Endothelial cell of umbilical vein (primary cell): ENCODE measurements around the gene EDARADD. TPM values are rescaled to one million over a fixed set of nuclear protein-coding genes. Genes with fewer than 3 reads are reported as not detected.

ENCODE experiments used
- BruUV-seq: library from RNA; stranded (reverse); fragments of 400-500 nt; replicated peaks from 2 replicates; lab custom pipeline; 2021; lab: Mats Ljungman, UMichigan
- CTCF ChIA-PET: fragments of 300-600, 350-600 bp; sonication (Branson Sonifier 250); formaldehyde crosslinking; loops from one replicate; lab custom pipeline; 2021; ENCODE audit warnings: antibody characterized with exemption, inconsistent platforms; lab: Charles Lee
- POLR2A ChIA-PET: fragments of 300-600, 350-600 bp; sonication (Branson Sonifier 250); formaldehyde crosslinking; loops from one replicate; lab custom pipeline; 2021; ENCODE audit warnings: antibody characterized with exemption, inconsistent platforms; lab: Charles Lee
- DNase-seq: peaks from one replicate; pipeline ENCODE4 v3.0.0-alpha.2; 2011; ENCODE audit warnings: low read depth, low spot score
- FAIRE-seq: peaks from 2 replicates; lab custom pipeline; 2011; peaks lifted over from hg19 to GRCh38; lab: Jason Lieb, UNC
- H2AFZ ChIP-seq: 2 replicates; pipeline ENCODE4 v1.6.0; 2012; ENCODE audit warnings: low read depth, low read length, control low read depth, inconsistent platforms
- H3K27ac ChIP-seq: 2 replicates; pipeline ENCODE4 v1.5.1; 2011; ENCODE audit warnings: low read depth, mild to moderate bottlenecking, control low read depth, low read length, moderate library complexity; ENCODE audit not compliant: insufficient read depth
- H3K27me3 ChIP-seq, 2 experiments: 2 replicates each; pipeline versions ENCODE4 v1.6.0 to v1.6.1; 2011; ENCODE audit warnings: low read length in 2 of 2, mixed read lengths in 1 of 2; ENCODE audit not compliant: control insufficient read depth in 2 of 2, insufficient read depth in 2 of 2
- H3K36me3 ChIP-seq, 2 experiments: 2 replicates in 1 of 2; 3 replicates in 1 of 2; pipeline ENCODE4 v1.5.1; 2011; ENCODE audit warnings: low read length in 2 of 2, mild to moderate bottlenecking in 1 of 2, moderate library complexity in 1 of 2; ENCODE audit not compliant: control insufficient read depth in 2 of 2, insufficient read depth in 2 of 2; ENCODE audit errors: extremely low read depth in 1 of 2
- H3K4me1 ChIP-seq: 3 replicates; pipeline ENCODE4 v1.5.1; 2011; ENCODE audit warnings: mild to moderate bottlenecking, low read length; ENCODE audit not compliant: control insufficient read depth, insufficient read depth; ENCODE audit errors: extremely low read depth
- H3K4me2 ChIP-seq: 2 replicates; pipeline ENCODE4 v1.6.1; 2011; ENCODE audit warnings: low read length, control low read depth, mixed read lengths; ENCODE audit not compliant: insufficient read depth
- H3K4me3 ChIP-seq, 3 experiments: fragments of 200-600 bp in 1 of 3; sonication (generic), shearing (Covaris generic) in 1 of 3; replicated peaks in 1 of 3; 2 replicates each; pipeline ENCODE4 v1.5.1; 2011 to 2016; ENCODE audit warnings: control low read depth in 3 of 3, low read length in 3 of 3, mild to moderate bottlenecking in 2 of 3, inconsistent platforms in 1 of 3, low read depth in 1 of 3, moderate library complexity in 1 of 3; ENCODE audit not compliant: insufficient read depth in 1 of 3
- H3K79me2 ChIP-seq: 2 replicates; pipeline ENCODE4 v1.6.0; 2012; ENCODE audit warnings: low read length, inconsistent platforms; ENCODE audit not compliant: control insufficient read depth, insufficient read depth
- H3K9ac ChIP-seq: replicated peaks from 2 replicates; pipeline ENCODE3; 2011; ENCODE audit warnings: low read length, control low read depth; ENCODE audit not compliant: insufficient read depth; ENCODE audit errors: extremely low read depth
- H3K9me1 ChIP-seq: replicated peaks from 3 replicates; pipeline ENCODE4 v1.6.0; 2011; ENCODE audit warnings: mild to moderate bottlenecking, low read length; ENCODE audit not compliant: control insufficient read depth, insufficient read depth; ENCODE audit errors: extremely low read depth
- H3K9me3 ChIP-seq: replicated peaks from 2 replicates; pipeline ENCODE4 v1.5.1; 2012; ENCODE audit warnings: low read length, inconsistent platforms; ENCODE audit not compliant: control insufficient read depth, insufficient read depth
- H4K20me1 ChIP-seq: replicated peaks from 2 replicates; pipeline ENCODE3; 2011; ENCODE audit warnings: mild to moderate bottlenecking, low read length; ENCODE audit not compliant: control insufficient read depth, insufficient read depth; ENCODE audit errors: extremely low read depth
- CTCF ChIP-seq, 2 donors: IDR thresholded peaks; 1 replicate in 1 of 2; 2 replicates in 1 of 2; pipeline ENCODE4 v1.5.1; 2011; ENCODE audit warnings: low read length in 2 of 2, mild to moderate bottlenecking in 2 of 2, moderate library complexity in 2 of 2, control low read depth in 1 of 2, inconsistent platforms in 1 of 2, low read depth in 1 of 2; ENCODE audit not compliant: insufficient read depth in 1 of 2; ENCODE audit errors: extremely low read depth in 1 of 2
- EZH2 ChIP-seq: IDR thresholded peaks from 2 replicates; pipeline ENCODE4 v1.6.1; 2012; ENCODE audit warnings: borderline replicate concordance, low read depth, mild to moderate bottlenecking, moderate library complexity, low read length, inconsistent platforms; ENCODE audit not compliant: severe bottlenecking
- FOS ChIP-seq: IDR thresholded peaks from 2 replicates; pipeline ENCODE4 v1.6.1; 2011; ENCODE audit warnings: mild to moderate bottlenecking, low read length, moderate library complexity, borderline replicate concordance; ENCODE audit not compliant: insufficient read depth
- GATA2 ChIP-seq: IDR thresholded peaks from 2 replicates; pipeline ENCODE4 v1.7.0; 2011; ENCODE audit warnings: low read depth, mild to moderate bottlenecking, moderate library complexity, mixed read lengths, low read length; ENCODE audit not compliant: insufficient read length, insufficient read depth
- JUN ChIP-seq: IDR thresholded peaks from 2 replicates; pipeline ENCODE4 v1.6.1; 2011; ENCODE audit warnings: borderline replicate concordance, low read depth; ENCODE audit not compliant: insufficient read length, insufficient read depth
- MAX ChIP-seq: IDR thresholded peaks from 2 replicates; pipeline ENCODE4 v1.6.1; 2011; ENCODE audit not compliant: insufficient read depth, insufficient read length
- MYC ChIP-seq: IDR thresholded peaks from one replicate; pipeline ENCODE4 v1.6.1; 2011; ENCODE audit warnings: mild to moderate bottlenecking, low read depth, low read length
- POLR2A ChIP-seq: IDR thresholded peaks from 2 replicates; pipeline ENCODE4 v1.6.1; 2012; ENCODE audit warnings: low read depth, mild to moderate bottlenecking, control low read depth, low read length
- POLR2AphosphoS5 ChIP-seq: IDR thresholded peaks from 2 replicates; pipeline ENCODE4 v1.6.1; 2012; ENCODE audit warnings: low read depth, mild to moderate bottlenecking, control low read depth, low read length, moderate library complexity; ENCODE audit not compliant: insufficient read depth
- dilution Hi-C: fragments of 300-500 bp; cut with MboI; formaldehyde crosslinking; loops from one replicate; pipeline ENCODE4 v1.15.0; 2019; ENCODE audit warnings: low sequenced_read_pairs; ENCODE audit not compliant: extremely low pct_ligation_motif_present
- intact Hi-C: fragments of 100-400 bp; cut with micrococcal nuclease; formaldehyde crosslinking; loops from one replicate; pipeline ENCODE4 v1.10.0; 2022
- polyA plus RNA-seq, 4 experiments: library from polyadenylated mRNA; depleted of rRNA in 3 of 4; stranded (reverse) in 3 of 4; unstranded in 1 of 4; fragments of >200 nt; gene quantifications; 2 replicates each; pipeline versions ENCODE4 v1.2.1 to v1.2.3, GENCODE V29; 2011 to 2012; ENCODE audit warnings: missing spikeins in 1 of 4
- total RNA-seq: library from RNA; stranded (reverse); gene quantifications from 2 replicates; pipeline ENCODE4 v1.2.3, GENCODE V29; 2021

EDARADD gene
- total and polyA plus RNA-seq, 2 donors (not counting 3 experiments of a cell fraction or from before 2014, with no cell fraction given) = not detected

GRCh38 chr1:236497908-236498307, 103.8 kb downstream of the EDARADD start:
- FAIRE-seq (no peak), DNase-seq (no peak)
- H3K27ac ChIP-seq = no peak overlapping the region
- peaks cover 6% of the 10 kb centered on the region for H3K4me1 ChIP-seq
- H3K79me2 ChIP-seq = no peaks in the 10 kb centered on the region
- TF ChIP-seq MYC = no peak
- TF ChIP-seq MAX = no peak
- TF ChIP-seq GATA2 = no peak
- no peak for TF ChIP-seq CTCF (IDR thresholded peaks at IDR 0.05; ENCODE audit: extremely low read depth in 1 of 2, insufficient read depth in 1 of 2, low read depth in 1 of 2, low read length in 2 of 2)
- no peak for TF ChIP-seq POLR2AphosphoS5
- TF ChIP-seq EZH2 = no peak
- TF ChIP-seq JUN = no peak
- TF ChIP-seq FOS = no peak
- no peak for TF ChIP-seq POLR2A
- no peaks in the 10 kb centered on the region for H3K27me3 ChIP-seq
- no peak overlapping the region for H2AFZ ChIP-seq
- H3K4me3 ChIP-seq = no peak overlapping the region
- no peaks in the 10 kb centered on the region for H4K20me1 ChIP-seq
- ChIA-PET CTCF (interaction anchor here (0.6 kb wide), 1 partner anchor 328 kb away, joined by 3 read pairs; no protein-coding TSS in a partner anchor), POLR2A (no interaction called here)
- H3K9me1 ChIP-seq = no peaks in the 10 kb centered on the region
- no peaks in the 10 kb centered on the region for H3K9me3 ChIP-seq
- intact Hi-C loops (no loop called here), dilution Hi-C loops (no loop called here)
- no TSS peak for BruUV-seq
- no peak overlapping the region for H3K9ac ChIP-seq
- no peaks in the 10 kb centered on the region for H3K36me3 ChIP-seq
- H3K4me2 ChIP-seq = no peak overlapping the region
